T-helper 2 cell treated with Interferon-gamma antibody and Interleukin-4, amounts not matched to agents 100 ng/mL and 5 ng/mL, for 36 hours (primary cell): ENCODE measurements around the gene KRTAP6-1. TPM values are rescaled to one million over a fixed set of nuclear protein-coding genes. Genes with fewer than 3 reads are reported as not detected.

Source experiments
- intact Hi-C: fragments of 100-400 bp; cut with micrococcal nuclease; formaldehyde crosslinking; loops from one replicate; pipeline ENCODE4 v1.15.1; 2023
- total RNA-seq: library from RNA; stranded (reverse); gene quantifications from 2 replicates; pipeline ENCODE4 v1.2.3, GENCODE V29; 2022

The KRTAP6-1 gene
- total RNA-seq = not detected in 2 replicates

GRCh38 chr21:30613836-30614235 is at the start of gene KRTAP6-1:
Gene KRTAP6-1 (minus strand): TSS chr21:30613930. CDS start chr21:30613904, 26 bp downstream.
- intact Hi-C loops = no loop called here

- intact Hi-C loops = no loop called here
Observed at GRCh38 chr21:30652891-30653290, 39.2 kb upstream of the KRTAP6-1 start.

GRCh38 chr21:30646904-30647414 is 33.2 kb upstream of the KRTAP6-1 start:
- intact Hi-C loops = no loop called here

- intact Hi-C loops = no loop called here
Observed at GRCh38 chr21:30642564-30642963, 28.8 kb upstream of the KRTAP6-1 start, which contains the start of gene KRTAP20-3. Gene KRTAP20-3 (plus strand): TSS chr21:30642864.

GRCh38 chr21:30638686-30639085 is 25.0 kb upstream of the KRTAP6-1 start:
- intact Hi-C loops = no loop called here

- intact Hi-C loops = no loop called here
Observed at GRCh38 chr21:30634906-30635305, 21.2 kb upstream of the KRTAP6-1 start, which contains the start of gene KRTAP20-2. Gene KRTAP20-2 (plus strand): TSS chr21:30635206. CDS start chr21:30635264, 58 bp downstream.

GRCh38 chr21:30629200-30629599 is 15.5 kb upstream of the KRTAP6-1 start:
- intact Hi-C loops = no loop called here

GRCh38 chr21:30628109-30628508 is 14.4 kb upstream of the KRTAP6-1 start:
- intact Hi-C loops = no loop called here

- intact Hi-C loops = no loop called here
Observed at GRCh38 chr21:30625449-30626165, 11.9 kb upstream of the KRTAP6-1 start.

GRCh38 chr21:30623362-30623761 is 9.6 kb upstream of the KRTAP6-1 start:
- intact Hi-C loops = no loop called here

GRCh38 chr21:30620522-30620921 is 6.8 kb upstream of the KRTAP6-1 start, which contains the start of gene KRTAP20-4:
Gene KRTAP20-4 (plus strand): TSS chr21:30620627.
- intact Hi-C loops = no loop called here

- intact Hi-C loops = no loop called here
Observed at GRCh38 chr21:30620080-30620479, 6.3 kb upstream of the KRTAP6-1 start.

- intact Hi-C loops = no loop called here
Observed at GRCh38 chr21:30616125-30616524, 2.4 kb upstream of the KRTAP6-1 start, which contains the start of gene KRTAP20-1. Gene KRTAP20-1 (plus strand): TSS chr21:30616425. CDS start chr21:30616455, 30 bp downstream.

- intact Hi-C loops = no loop called here
Observed at GRCh38 chr21:30615199-30615598, 1.5 kb upstream of the KRTAP6-1 start.

GRCh38 chr21:30612132-30612531 is 1.6 kb downstream of the KRTAP6-1 start:
- intact Hi-C loops = no loop called here

- intact Hi-C loops = no loop called here
Observed at GRCh38 chr21:30605968-30606367, 7.8 kb downstream of the KRTAP6-1 start.

GRCh38 chr21:30600787-30601186 is 12.9 kb downstream of the KRTAP6-1 start, which contains the start of gene KRTAP22-1:
Gene KRTAP22-1 (plus strand): TSS chr21:30601087.
- intact Hi-C loops = no loop called here

- intact Hi-C loops = no loop called here
Observed at GRCh38 chr21:30598802-30599201, 14.9 kb downstream of the KRTAP6-1 start, which contains the start of gene KRTAP6-2. Gene KRTAP6-2 (minus strand): TSS chr21:30598902. CDS start chr21:30598874, 28 bp downstream.

- intact Hi-C loops = no loop called here
Observed at GRCh38 chr21:30592140-30592539, 21.6 kb downstream of the KRTAP6-1 start, which contains the start of gene KRTAP6-3. Gene KRTAP6-3 (plus strand): TSS chr21:30592440. CDS start chr21:30592446, 6 bp downstream.

GRCh38 chr21:30590297-30590696 is 23.4 kb downstream of the KRTAP6-1 start, which contains the start of gene KRTAP22-2:
Gene KRTAP22-2 (minus strand): TSS chr21:30590397.
- intact Hi-C loops = no loop called here

GRCh38 chr21:30582870-30583269 is 30.9 kb downstream of the KRTAP6-1 start:
- intact Hi-C loops = no loop called here

- intact Hi-C loops = no loop called here
Observed at GRCh38 chr21:30580132-30580531, 33.6 kb downstream of the KRTAP6-1 start.
